H1 (cell line): ENCODE results near the gene SLFN5.

Experiments
- BACH1 ChIP-seq: IDR thresholded peaks from 2 replicates; pipeline ENCODE4 v1.6.1; 2012; ENCODE audit warnings: low read length, improper control_type of control experiment
- EP300 ChIP-seq, 2 experiments: IDR thresholded peaks; 1 replicate in 1 of 2; 2 replicates in 1 of 2; pipeline ENCODE4 v1.6.1; 2011 to 2012; ENCODE audit warnings: low read depth in 2 of 2, low read length in 2 of 2, mild to moderate bottlenecking in 2 of 2, borderline replicate concordance in 1 of 2, inconsistent platforms in 1 of 2, moderate library complexity in 1 of 2
- EZH2 ChIP-seq: fragments of 200-600 bp; sonication (generic); IDR thresholded peaks from 2 replicates; pipeline ENCODE4 v1.7.1; 2012; ENCODE audit warnings: low read depth, mild to moderate bottlenecking, moderate library complexity, low read length, inconsistent platforms; ENCODE audit not compliant: severe bottlenecking
- FOSL1 ChIP-seq: IDR thresholded peaks from 2 replicates; pipeline ENCODE4 v1.6.1; 2011; ENCODE audit warnings: mild to moderate bottlenecking, low read depth, low read length, moderate library complexity; ENCODE audit not compliant: insufficient read depth
- GABPA ChIP-seq: IDR thresholded peaks from 2 replicates; pipeline ENCODE4 v1.6.1; 2011; ENCODE audit warnings: mild to moderate bottlenecking, low read length, moderate library complexity, borderline replicate concordance; ENCODE audit not compliant: insufficient read depth
- JUND ChIP-seq: IDR thresholded peaks from 2 replicates; pipeline ENCODE4 v1.6.1; 2011; ENCODE audit warnings: mild to moderate bottlenecking, improper control_type of control experiment, low read length
- PHF8 ChIP-seq: fragments of 200-600 bp; sonication (generic); conservative IDR thresholded peaks from 2 replicates; pipeline ENCODE4 v1.7.1; 2012; ENCODE audit warnings: low read depth, mild to moderate bottlenecking, inconsistent platforms, low read length, moderate library complexity
- POLR2A ChIP-seq, 2 experiments: IDR thresholded peaks; 1 replicate in 1 of 2; 2 replicates in 1 of 2; pipeline ENCODE4 v1.6.1; 2011; ENCODE audit warnings: low read depth in 2 of 2, low read length in 2 of 2, mild to moderate bottlenecking in 2 of 2; ENCODE audit errors: control extremely low read depth in 1 of 2
- SIRT6 ChIP-seq: IDR thresholded peaks from one replicate; pipeline ENCODE4 v1.7.1; 2012; ENCODE audit warnings: low read length, inconsistent platforms
- TEAD4 ChIP-seq: IDR thresholded peaks from 2 replicates; pipeline ENCODE4 v1.6.1; 2012; ENCODE audit warnings: low read depth, low read length, inconsistent platforms, mixed read lengths
- ZNF274 ChIP-seq: IDR thresholded peaks from 2 replicates; pipeline ENCODE4 v1.7.0; 2012; ENCODE audit warnings: low read length, borderline replicate concordance; ENCODE audit errors: extremely low read depth
- TF ChIP-seq, protein P1 (sequence below), 3 experiments: IDR thresholded peaks; 1 replicate in 2 of 3; 2 replicates in 1 of 3; pipeline versions ENCODE4 v1.5.1 to v1.6.1; 2011; ENCODE audit warnings: low read length in 3 of 3, mild to moderate bottlenecking in 3 of 3, inconsistent platforms in 2 of 3, low read depth in 1 of 3, moderate library complexity in 1 of 3; ENCODE audit not compliant: insufficient read depth in 1 of 3; ENCODE audit errors: control extremely low read depth in 1 of 3

DNA sequence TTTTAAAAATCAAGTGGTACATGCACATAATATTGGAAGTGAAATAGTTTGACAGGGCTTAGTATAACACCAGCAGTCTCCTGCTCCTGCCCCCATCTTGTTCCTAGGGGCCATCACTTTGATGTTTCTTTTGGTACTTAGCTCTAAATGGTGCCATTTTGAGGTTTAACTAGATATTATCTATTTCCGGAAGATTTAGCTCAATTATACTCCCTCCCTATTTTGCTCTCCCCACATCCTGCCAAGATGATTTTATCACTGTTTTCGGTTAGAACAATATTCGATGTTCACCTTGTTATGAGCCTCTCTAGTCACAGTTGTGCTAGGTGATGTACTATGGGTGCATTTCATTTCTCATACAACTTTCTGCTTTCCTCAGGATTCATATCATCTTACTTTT lies 28.7 kb upstream of the SLFN5 start:
- TF ChIP-seq PHF8 (no peak), EZH2 (no peak), SIRT6 (no peak), GABPA (no peak), JUND (no peak), ZNF274 (no peak), BACH1 (no peak), POLR2A (IDR thresholded peaks at IDR 0.05; ENCODE audit: control extremely low read depth in 1 of 2, low read depth in 2 of 2, low read length in 2 of 2) (no peak), TEAD4 (no peak), EP300 (IDR thresholded peaks at IDR 0.05; ENCODE audit: borderline replicate concordance in 1 of 2, low read depth in 2 of 2, low read length in 2 of 2) (no peak), FOSL1 (no peak)
- TF ChIP-seq, protein P1, sequence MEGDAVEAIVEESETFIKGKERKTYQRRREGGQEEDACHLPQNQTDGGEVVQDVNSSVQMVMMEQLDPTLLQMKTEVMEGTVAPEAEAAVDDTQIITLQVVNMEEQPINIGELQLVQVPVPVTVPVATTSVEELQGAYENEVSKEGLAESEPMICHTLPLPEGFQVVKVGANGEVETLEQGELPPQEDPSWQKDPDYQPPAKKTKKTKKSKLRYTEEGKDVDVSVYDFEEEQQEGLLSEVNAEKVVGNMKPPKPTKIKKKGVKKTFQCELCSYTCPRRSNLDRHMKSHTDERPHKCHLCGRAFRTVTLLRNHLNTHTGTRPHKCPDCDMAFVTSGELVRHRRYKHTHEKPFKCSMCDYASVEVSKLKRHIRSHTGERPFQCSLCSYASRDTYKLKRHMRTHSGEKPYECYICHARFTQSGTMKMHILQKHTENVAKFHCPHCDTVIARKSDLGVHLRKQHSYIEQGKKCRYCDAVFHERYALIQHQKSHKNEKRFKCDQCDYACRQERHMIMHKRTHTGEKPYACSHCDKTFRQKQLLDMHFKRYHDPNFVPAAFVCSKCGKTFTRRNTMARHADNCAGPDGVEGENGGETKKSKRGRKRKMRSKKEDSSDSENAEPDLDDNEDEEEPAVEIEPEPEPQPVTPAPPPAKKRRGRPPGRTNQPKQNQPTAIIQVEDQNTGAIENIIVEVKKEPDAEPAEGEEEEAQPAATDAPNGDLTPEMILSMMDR (IDR thresholded peaks at IDR 0.05; ENCODE audit: control extremely low read depth in 1 of 3, insufficient read depth in 1 of 3, low read depth in 1 of 3, low read length in 3 of 3): no peak
